Activated CD4-positive, alpha-beta T cell treated with anti-CD3 and anti-CD28 coated beads, Interleukin-2, amount 10 ng/mL, durations not matched to agents 24 days and 14 days (primary cell): Measurements from ENCODE around the gene ZNF541. TPM values are rescaled to one million over a fixed set of nuclear protein-coding genes. Genes with fewer than 3 reads are reported as not detected.
A peak's percentile ranks its signal among the peaks of the same experiment; 100 is the strongest.

Experiments used
- DNase-seq: peaks from one replicate; pipeline ENCODE4 v3.0.0; 2022
- H3K27ac Mint-ChIP-seq: one replicate; pipeline ENCODE4 v1.8.0; 2022; ENCODE audit warnings: mild to moderate bottlenecking, mixed read lengths
- H3K27me3 Mint-ChIP-seq: one replicate; pipeline ENCODE4 v1.8.0; 2022; ENCODE audit warnings: mixed read lengths
- H3K36me3 Mint-ChIP-seq: one replicate; pipeline ENCODE4 v1.8.0; 2022; ENCODE audit warnings: low read depth, mild to moderate bottlenecking, mixed read lengths
- H3K4me1 Mint-ChIP-seq: one replicate; pipeline ENCODE4 v1.8.0; 2021; ENCODE audit warnings: mixed read lengths
- H3K4me3 Mint-ChIP-seq: one replicate; pipeline ENCODE4 v1.8.0; 2022; ENCODE audit warnings: mild to moderate bottlenecking, moderate library complexity, mixed read lengths
- H3K9me3 Mint-ChIP-seq: one replicate; pipeline ENCODE4 v1.8.0; 2021; ENCODE audit warnings: mixed read lengths
- intact Hi-C: fragments of 100-400 bp; cut with micrococcal nuclease; formaldehyde crosslinking; loops from one replicate; pipeline ENCODE4 v1.15.1; 2023
- total RNA-seq: library from RNA; stranded (reverse); gene quantifications from 2 replicates; pipeline ENCODE4 v1.2.3, GENCODE V29; 2022

ZNF541 gene
- total RNA-seq, result not detected in 2 replicates

GRCh38 chr19:47573071-47574026 lies at the start of gene ZNF541:
ZNF541 (minus strand) TSS chr19:47573148; CDS start chr19:47555856, 17,292 bp downstream.
- peaks cover 26% of the 10 kb centered on the region for H3K27me3 Mint-ChIP-seq
- H3K4me1 Mint-ChIP-seq, result peaks cover 20% of the 10 kb centered on the region
- peaks cover 6% of the 10 kb centered on the region for H3K36me3 Mint-ChIP-seq
- no peaks in the 10 kb centered on the region for H3K9me3 Mint-ChIP-seq
- intact Hi-C loops, result loop anchor here (2.0 kb wide), 1 partner anchor 59 kb away; the partner anchor contains the start of gene NAPA
- peak within 1 kb of the TSS; percentile 51 for H3K4me3 Mint-ChIP-seq
- no peak within 1 kb of the TSS for H3K27ac Mint-ChIP-seq
- peak; percentile 93 for DNase-seq

- Mint-ChIP-seq H3K4me1 (peaks cover 4% of the 10 kb centered on the region), H3K9me3 (no peaks in the 10 kb centered on the region), H3K27me3 (no peaks in the 10 kb centered on the region), H3K27ac (no peak overlapping the region), H3K4me3 (no peak overlapping the region), H3K36me3 (peaks cover 6% of the 10 kb centered on the region)
- DNase-seq, result no peak
- intact Hi-C loops, result no loop called here
These were observed 46.8 kb upstream of the ZNF541 start for GRCh38 chr19:47619763-47620162.

GRCh38 chr19:47618771-47619170 lies 45.8 kb upstream of the ZNF541 start:
- Mint-ChIP-seq H3K4me1 (peaks cover 6% of the 10 kb centered on the region), H3K27me3 (no peaks in the 10 kb centered on the region), H3K27ac (no peak overlapping the region), H3K9me3 (no peaks in the 10 kb centered on the region), H3K36me3 (peaks cover 7% of the 10 kb centered on the region), H3K4me3 (no peak overlapping the region)
- intact Hi-C loops, result no loop called here
- no peak for DNase-seq

GRCh38 chr19:47615714-47616113 lies 42.8 kb upstream of the ZNF541 start:
- Mint-ChIP-seq H3K27me3 (no peaks in the 10 kb centered on the region), H3K27ac (no peak overlapping the region), H3K36me3 (peaks cover 12% of the 10 kb centered on the region), H3K9me3 (no peaks in the 10 kb centered on the region), H3K4me1 (peaks cover 16% of the 10 kb centered on the region), H3K4me3 (no peak overlapping the region)
- DNase-seq, result no peak
- intact Hi-C loops, result no loop called here

GRCh38 chr19:47615230-47615629 lies 42.3 kb upstream of the ZNF541 start:
- no peak overlapping the region for H3K27ac Mint-ChIP-seq
- peaks cover 12% of the 10 kb centered on the region for H3K36me3 Mint-ChIP-seq

GRCh38 chr19:47614559-47614958 lies 41.6 kb upstream of the ZNF541 start:
- Mint-ChIP-seq H3K4me3 (no peak overlapping the region), H3K9me3 (no peaks in the 10 kb centered on the region), H3K27ac (no peak overlapping the region), H3K36me3 (peaks cover 12% of the 10 kb centered on the region), H3K27me3 (no peaks in the 10 kb centered on the region), H3K4me1 (peaks cover 21% of the 10 kb centered on the region)
- intact Hi-C loops, result no loop called here
- DNase-seq, result no peak

More at GRCh38 chr19:47615230-47615629, 42.3 kb upstream of the ZNF541 start:
- H3K9me3 Mint-ChIP-seq, result no peaks in the 10 kb centered on the region
- no peaks in the 10 kb centered on the region for H3K27me3 Mint-ChIP-seq
- peaks cover 21% of the 10 kb centered on the region for H3K4me1 Mint-ChIP-seq
- H3K4me3 Mint-ChIP-seq, result no peak overlapping the region
- DNase-seq, result no peak
- intact Hi-C loops, result no loop called here

- intact Hi-C loops, result no loop called here
- no peak for DNase-seq
- Mint-ChIP-seq H3K4me1 (peaks cover 21% of the 10 kb centered on the region), H3K9me3 (no peaks in the 10 kb centered on the region), H3K27me3 (no peaks in the 10 kb centered on the region), H3K36me3 (peaks cover 13% of the 10 kb centered on the region), H3K27ac (no peak overlapping the region), H3K4me3 (no peak overlapping the region)
These were observed 41.0 kb upstream of the ZNF541 start for GRCh38 chr19:47614021-47614295.

- Mint-ChIP-seq H3K4me1 (peaks cover 21% of the 10 kb centered on the region), H3K27me3 (no peaks in the 10 kb centered on the region), H3K4me3 (no peak overlapping the region), H3K9me3 (no peaks in the 10 kb centered on the region), H3K36me3 (peaks cover 13% of the 10 kb centered on the region), H3K27ac (no peak overlapping the region)
- peak; percentile 54 for DNase-seq
- intact Hi-C loops, result no loop called here
These were observed 40.4 kb upstream of the ZNF541 start for GRCh38 chr19:47613165-47614020.

- Mint-ChIP-seq H3K27me3 (no peaks in the 10 kb centered on the region), H3K9me3 (no peaks in the 10 kb centered on the region), H3K4me1 (peaks cover 23% of the 10 kb centered on the region), H3K27ac (peak overlapping the region; percentile 70), H3K4me3 (peak overlapping the region; percentile 95), H3K36me3 (peaks cover 21% of the 10 kb centered on the region)
- DNase-seq, result no peak
- intact Hi-C loops, result loop anchor here (2.0 kb wide), 1 partner anchor 174 kb away; no protein-coding TSS in a partner anchor
These were observed 38.0 kb upstream of the ZNF541 start for GRCh38 chr19:47610902-47611301.

GRCh38 chr19:47609906-47610894 lies 37.3 kb upstream of the ZNF541 start:
- intact Hi-C loops, result loop anchor here (2.0 to 10.0 kb wide), 3 partner anchors 125 to 335 kb away; partner anchors contain the start of genes INAFM1 and KPTN
- Mint-ChIP-seq H3K36me3 (peaks cover 17% of the 10 kb centered on the region), H3K4me3 (peak overlapping the region; percentile 95), H3K9me3 (no peaks in the 10 kb centered on the region), H3K27ac (peak overlapping the region; percentile 70), H3K27me3 (no peaks in the 10 kb centered on the region), H3K4me1 (peaks cover 22% of the 10 kb centered on the region)
- DNase-seq, result peak; percentile 89

- H3K4me3 Mint-ChIP-seq, result peak within 1 kb of the TSS; percentile 95
- intact Hi-C loops, result loop anchor here (1.0 to 10.0 kb wide), 4 partner anchors 9 to 334 kb away; partner anchors contain the start of genes INAFM1, KPTN and NAPA
- H3K4me1 Mint-ChIP-seq, result peaks cover 22% of the 10 kb centered on the region
- no peaks in the 10 kb centered on the region for H3K9me3 Mint-ChIP-seq
- peak; percentile 95 for DNase-seq
- peak within 1 kb of the TSS; percentile 95 for H3K27ac Mint-ChIP-seq
- H3K27me3 Mint-ChIP-seq, result no peaks in the 10 kb centered on the region
- peaks cover 14% of the 10 kb centered on the region for H3K36me3 Mint-ChIP-seq
These were observed 36.3 kb upstream of the ZNF541 start, which contains the start of gene BICRA for GRCh38 chr19:47608969-47609905. BICRA (plus strand) TSS chr19:47609134; CDS start chr19:47673575, 64,441 bp downstream.
